GM19240 (cell line): Measurements from ENCODE around the gene TDG.
"Not testable (repeated sequence)": the region's sequence is repeated elsewhere in the genome, so short reads cannot be mapped to it uniquely, and the experiment has no call there.

Experiments used
- DNase-seq: peaks from one replicate; pipeline ENCODE4 v3.0.0; 2011; ENCODE audit warnings: low spot score; ENCODE audit not compliant: insufficient read length

The TDG gene

DNA sequence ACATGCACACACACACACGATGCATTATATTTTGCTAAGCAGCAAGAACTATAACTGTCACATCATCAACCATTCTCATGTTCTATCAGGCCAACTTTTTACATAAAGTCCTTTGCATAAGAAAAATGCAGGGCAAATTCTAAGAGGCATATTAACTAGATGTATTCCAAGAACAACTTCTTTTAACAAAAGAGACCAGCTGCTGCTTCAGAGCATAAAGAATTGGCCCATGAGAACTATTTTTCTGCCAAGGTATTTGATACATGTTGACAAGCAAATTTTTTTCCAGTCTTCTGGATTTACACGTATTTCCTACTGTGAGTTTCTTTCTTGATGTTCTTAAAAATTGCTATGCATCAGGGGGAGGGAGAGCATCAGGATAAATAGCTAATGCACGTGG is 57.1 kb downstream of the TDG start:
- no peak for DNase-seq

DNA sequence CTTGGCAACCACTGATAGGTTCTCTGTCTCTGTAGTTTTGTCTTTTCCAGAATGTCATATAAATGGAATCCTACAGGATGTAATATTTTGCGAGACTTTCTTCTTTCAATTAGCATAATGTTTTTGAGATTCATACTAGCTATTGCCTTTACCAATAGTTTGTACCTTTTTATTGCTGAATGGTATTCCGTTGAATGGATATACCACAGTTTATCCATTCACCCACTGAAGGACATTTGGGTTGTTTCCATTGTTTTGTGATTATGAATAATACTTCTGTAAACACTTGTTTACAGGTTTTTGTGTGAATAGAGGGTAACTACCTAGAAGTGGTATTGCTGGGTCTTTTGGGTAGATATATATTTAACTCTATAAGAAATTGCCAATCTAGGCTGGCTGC is 58.0 kb downstream of the TDG start:
- DNase-seq, result no peak

DNA sequence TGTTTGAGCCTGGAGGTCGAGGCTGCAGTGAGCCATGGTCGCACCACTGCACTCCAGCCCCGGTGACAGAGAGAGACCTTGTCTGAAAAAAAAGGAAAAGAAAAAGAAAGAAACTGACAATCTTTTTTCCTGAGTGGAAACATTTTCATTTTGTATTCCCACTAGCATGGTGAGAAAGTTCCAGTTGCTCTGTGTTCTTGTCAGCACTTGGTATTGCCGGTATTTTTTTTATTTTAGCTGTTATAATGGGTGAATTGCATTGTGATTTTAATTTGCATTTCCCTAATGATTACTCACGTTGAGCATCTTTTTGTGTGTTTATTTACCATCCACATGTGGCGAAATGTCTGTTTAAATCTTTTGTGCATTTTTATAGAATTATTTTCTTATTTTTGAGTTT is 58.7 kb downstream of the TDG start:
- DNase-seq, result no peak

DNA sequence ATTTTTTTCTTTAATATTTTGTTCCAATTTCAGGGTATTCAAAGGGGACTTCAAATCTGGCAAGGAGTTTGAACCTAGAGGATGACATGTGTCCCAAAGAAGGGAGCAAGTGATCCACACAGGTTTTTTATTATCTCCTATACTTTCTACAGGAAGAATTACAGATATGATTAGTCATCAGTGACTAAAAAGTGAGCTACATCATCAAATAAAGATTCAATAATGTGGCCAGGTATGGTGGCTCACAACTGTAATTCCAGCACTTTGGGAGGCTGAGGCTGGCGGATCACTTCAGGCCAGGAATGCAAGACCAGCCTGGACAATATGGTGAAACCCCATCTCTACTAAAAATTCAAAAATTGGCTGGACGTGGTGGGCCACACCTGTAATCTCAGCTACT is 60.1 kb downstream of the TDG start:
- DNase-seq, result no peak

DNA sequence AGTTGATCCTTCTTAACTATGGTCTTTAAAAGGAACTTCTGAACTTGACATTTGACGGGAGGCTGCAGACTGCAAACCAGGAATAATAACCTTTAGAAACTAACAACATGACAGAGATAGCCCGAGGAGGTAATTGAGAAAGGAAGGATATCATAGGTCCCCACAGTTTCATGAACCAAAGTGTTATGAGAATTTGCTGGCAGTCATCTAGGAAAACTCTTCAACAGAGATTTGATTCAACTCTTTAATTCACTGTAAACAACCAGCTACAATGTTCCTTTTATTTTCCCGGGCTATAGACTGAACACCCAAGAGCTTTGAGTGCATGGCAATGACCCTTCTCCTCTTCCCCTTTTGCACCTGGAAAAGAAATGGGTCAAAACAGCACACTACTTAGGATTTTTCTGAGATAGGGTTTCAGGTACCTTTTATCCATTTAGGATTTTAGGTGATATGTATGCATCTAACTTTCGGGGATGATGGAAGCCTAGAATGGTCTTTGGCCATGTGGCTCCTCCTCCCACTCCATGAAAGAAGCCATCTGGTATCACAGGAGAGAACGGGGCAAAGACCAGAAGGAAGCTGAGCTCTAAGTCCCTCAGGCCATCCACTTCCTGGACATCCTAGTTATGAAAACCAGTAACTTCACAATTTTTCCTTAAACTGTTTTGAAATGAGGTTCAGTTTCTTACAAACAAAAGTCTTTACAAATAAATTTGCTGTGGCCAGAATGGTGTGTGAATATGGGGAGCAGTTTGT is 61.3 kb downstream of the TDG start:
- DNase-seq, result no peak

DNA sequence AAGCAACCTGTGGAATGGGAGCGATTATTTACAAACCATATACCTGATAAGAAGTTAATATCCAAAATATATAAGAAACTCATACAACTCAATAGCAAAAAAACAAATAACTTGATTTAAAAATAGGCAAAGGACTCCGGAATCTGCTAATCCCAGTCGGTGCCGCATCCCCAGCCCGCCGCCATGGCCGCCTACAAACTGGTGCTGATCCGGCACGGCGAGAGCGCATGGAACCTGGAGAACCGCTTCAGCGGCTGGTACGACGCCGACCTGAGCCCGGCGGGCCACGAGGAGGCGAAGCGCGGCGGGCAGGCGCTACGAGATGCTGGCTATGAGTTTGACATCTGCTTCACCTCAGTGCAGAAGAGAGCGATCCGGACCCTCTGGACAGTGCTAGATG is 64.9 kb downstream of the TDG start:
- DNase-seq, result not testable (repeated sequence)

DNA sequence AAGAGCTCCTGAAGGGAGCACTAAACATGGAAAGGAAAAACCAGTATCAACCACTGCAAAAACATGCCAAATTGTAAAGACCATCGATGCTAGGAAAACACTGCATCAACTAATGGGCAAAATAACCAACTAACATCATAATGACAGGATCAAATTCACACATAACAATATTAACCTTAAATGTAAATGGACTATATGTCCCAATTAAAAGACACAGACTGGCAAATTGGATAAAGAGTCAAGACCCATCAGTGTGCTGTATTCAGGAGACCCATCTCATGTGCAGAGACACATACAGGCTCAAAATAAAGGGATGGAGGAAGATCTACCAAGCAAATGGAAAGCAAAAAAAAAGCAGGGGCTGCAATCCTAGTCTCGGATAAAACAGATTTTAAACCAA is 70.5 kb downstream of the TDG start:
- DNase-seq, result not testable (repeated sequence)
